CD4-positive, alpha-beta memory T cell (primary cell): ENCODE results near the gene PRSS56. TPM values are rescaled to one million over a fixed set of nuclear protein-coding genes. Genes with fewer than 3 reads are reported as not detected.
A peak's percentile ranks its signal among the peaks of the same experiment; 100 is the strongest.

Experiments used
- CTCF ChIA-PET: fragments of 350-600 bp; sonication (Branson Sonifier 250); formaldehyde crosslinking; loops from one replicate; lab custom pipeline; 2021; ENCODE audit warnings: inconsistent platforms; ENCODE audit not compliant: partially characterized antibody; lab: Charles Lee
- POLR2A ChIA-PET: fragments of 350-600 bp; sonication (Branson Sonifier 250); formaldehyde crosslinking; loops from one replicate; lab custom pipeline; 2021; ENCODE audit not compliant: partially characterized antibody; lab: Charles Lee
- DNase-seq, 5 donors: peaks; one replicate each; pipeline versions ENCODE4 v3.0.0 to v3.0.0-alpha.2; 2020 to 2022; ENCODE audit warnings: mixed read lengths in 1 of 5
- H3K27ac ChIP-seq: one replicate; pipeline ENCODE4 v1.7.0; 2013; ENCODE audit warnings: low read depth, low read length
- H3K27me3 ChIP-seq: 2 replicates; pipeline ENCODE4 v1.7.0; 2013; ENCODE audit warnings: mild to moderate bottlenecking, low read length, moderate library complexity; ENCODE audit not compliant: insufficient read depth
- H3K36me3 ChIP-seq: 2 replicates; pipeline ENCODE4 v1.7.0; 2013; ENCODE audit warnings: mild to moderate bottlenecking, low read length, moderate library complexity; ENCODE audit not compliant: insufficient read depth
- H3K4me1 ChIP-seq: 2 replicates; pipeline ENCODE4 v1.7.0; 2013; ENCODE audit warnings: mild to moderate bottlenecking, low read length, moderate library complexity; ENCODE audit not compliant: insufficient read depth
- H3K4me3 ChIP-seq, 2 donors: one replicate each; pipeline ENCODE4 v1.7.0; 2013; ENCODE audit warnings: low read length in 2 of 2, mild to moderate bottlenecking in 1 of 2
- H3K9me3 ChIP-seq, 2 donors: one replicate each; pipeline ENCODE4 v1.7.0; 2013; ENCODE audit warnings: low read length in 2 of 2, control low read depth in 1 of 2; ENCODE audit not compliant: control insufficient read depth in 1 of 2
- H3K27ac Mint-ChIP-seq, 7 donors: one replicate each; pipeline ENCODE4 v1.8.0; 2020 to 2021; ENCODE audit warnings: mixed read lengths in 7 of 7, mild to moderate bottlenecking in 6 of 7, inconsistent platforms in 3 of 7, moderate library complexity in 3 of 7
- H3K27me3 Mint-ChIP-seq, 2 donors: one replicate each; pipeline ENCODE4 v1.8.0; 2020 to 2021; ENCODE audit warnings: mixed read lengths in 2 of 2
- H3K36me3 Mint-ChIP-seq, 2 donors: one replicate each; pipeline ENCODE4 v1.8.0; 2020 to 2021; ENCODE audit warnings: mixed read lengths in 2 of 2, inconsistent platforms in 1 of 2, mild to moderate bottlenecking in 1 of 2
- H3K4me1 Mint-ChIP-seq, 4 donors: one replicate each; pipeline ENCODE4 v1.8.0; 2020 to 2021; ENCODE audit warnings: mixed read lengths in 4 of 4, mild to moderate bottlenecking in 1 of 4
- H3K4me3 Mint-ChIP-seq, 8 donors: one replicate each; pipeline ENCODE4 v1.8.0; 2020 to 2021; ENCODE audit warnings: mixed read lengths in 8 of 8, mild to moderate bottlenecking in 7 of 8, moderate library complexity in 6 of 8, inconsistent platforms in 3 of 8
- H3K9me3 Mint-ChIP-seq, 8 donors: one replicate each; pipeline ENCODE4 v1.8.0; 2020 to 2021; ENCODE audit warnings: mixed read lengths in 8 of 8, mild to moderate bottlenecking in 5 of 8, inconsistent platforms in 3 of 8, moderate library complexity in 1 of 8
- intact Hi-C: fragments of 100-400 bp; cut with micrococcal nuclease; formaldehyde crosslinking; loops from one replicate; pipeline ENCODE4 v1.15.1; 2023
- polyA plus RNA-seq, 2 donors: library from polyadenylated mRNA; unstranded; fragments of 300-500 nt; fragmentation: Illumina TruSeq; gene quantifications; one replicate each; pipeline ENCODE4 v1.2.3, GENCODE V29; 2021
- total RNA-seq, 2 experiments: library from RNA; stranded (reverse); gene quantifications; one replicate each; pipeline ENCODE4 v1.2.3, GENCODE V29; 2021

PRSS56 gene
- total and polyA plus RNA-seq, 4 experiments from 2014 or later = not detected

DNA sequence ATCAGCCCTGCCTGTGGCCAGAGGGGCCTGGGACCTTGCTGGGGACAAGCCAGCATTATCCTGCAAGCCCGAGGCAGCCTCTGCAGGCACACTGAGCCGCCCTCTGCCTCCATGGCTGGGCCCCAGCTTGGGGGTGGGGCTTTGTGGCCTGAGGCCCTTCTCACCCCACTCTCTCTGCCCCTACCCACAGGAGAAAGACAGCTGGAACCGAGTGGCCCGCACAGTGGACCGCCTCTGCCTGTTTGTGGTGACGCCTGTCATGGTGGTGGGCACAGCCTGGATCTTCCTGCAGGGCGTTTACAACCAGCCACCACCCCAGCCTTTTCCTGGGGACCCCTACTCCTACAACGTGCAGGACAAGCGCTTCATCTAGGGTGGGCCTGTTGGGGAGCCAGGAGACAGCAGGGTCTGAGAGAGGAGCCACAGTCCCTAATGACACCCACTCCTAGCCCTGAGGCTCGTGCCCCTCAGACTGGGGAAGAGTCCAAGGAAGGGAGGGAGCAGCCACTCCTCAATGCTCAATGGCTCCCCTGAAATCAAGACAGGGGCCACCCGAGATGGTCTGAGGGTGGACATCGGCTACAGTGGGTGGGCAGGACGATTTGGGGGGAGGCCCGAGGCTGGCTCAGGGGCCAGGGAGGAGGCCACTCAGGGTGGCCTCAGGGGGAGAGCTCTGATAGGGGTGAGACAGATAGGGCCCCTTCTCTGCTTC is 14.9 kb downstream of the PRSS56 start:
- no peaks in the 10 kb centered on the region for H3K27me3 ChIP-seq
- H3K36me3 ChIP-seq = no peaks in the 10 kb centered on the region
- no peak for DNase-seq
- peaks cover 0 to 3% (median 0%) of the 10 kb centered on the region in 8 donors for H3K9me3 Mint-ChIP-seq
- POLR2A ChIA-PET = no interaction called here
- H3K4me1 Mint-ChIP-seq = peaks cover 0 to 5% (median 2%) of the 10 kb centered on the region in 4 donors
- no peaks in the 10 kb centered on the region for H3K9me3 ChIP-seq
- intact Hi-C loops = no loop called here
- H3K36me3 Mint-ChIP-seq = no peaks in the 10 kb centered on the region
- no peak overlapping the region for H3K27ac ChIP-seq
- H3K27ac Mint-ChIP-seq = no peak overlapping the region
- no peak overlapping the region for H3K4me3 ChIP-seq
- H3K27me3 Mint-ChIP-seq = peaks cover 3 to 27% of the 10 kb centered on the region in 2 donors
- CTCF ChIA-PET = no interaction called here
- no peaks in the 10 kb centered on the region for H3K4me1 ChIP-seq
- H3K4me3 Mint-ChIP-seq = no peak overlapping the region

GRCh38 chr2:232535761-232536530 is 15.8 kb downstream of the PRSS56 start:
- intact Hi-C loops = no loop called here
- Mint-ChIP-seq H3K27me3 (peaks cover 3 to 24% of the 10 kb centered on the region in 2 donors), H3K4me3 (peak overlapping the region in 1 of 8 donors; percentile 3), H3K9me3 (peaks cover 0 to 3% (median 0%) of the 10 kb centered on the region in 8 donors), H3K27ac (no peak overlapping the region), H3K4me1 (peaks cover 0 to 5% (median 2%) of the 10 kb centered on the region in 4 donors), H3K36me3 (no peaks in the 10 kb centered on the region)
- Histone ChIP-seq H3K9me3 (no peaks in the 10 kb centered on the region), H3K4me3 (no peak overlapping the region), H3K27me3 (no peaks in the 10 kb centered on the region), H3K36me3 (no peaks in the 10 kb centered on the region), H3K27ac (no peak overlapping the region), H3K4me1 (no peaks in the 10 kb centered on the region)
- DNase-seq = no peak
- ChIA-PET POLR2A (no interaction called here), CTCF (no interaction called here)

- Mint-ChIP-seq H3K4me1 (peaks cover 0 to 6% (median 2%) of the 10 kb centered on the region in 4 donors), H3K36me3 (no peaks in the 10 kb centered on the region), H3K9me3 (peaks cover 0 to 3% (median 0%) of the 10 kb centered on the region in 8 donors), H3K27me3 (peaks cover 3 to 21% of the 10 kb centered on the region in 2 donors), H3K27ac (no peak overlapping the region), H3K4me3 (no peak overlapping the region)
- Histone ChIP-seq H3K4me1 (no peaks in the 10 kb centered on the region), H3K36me3 (no peaks in the 10 kb centered on the region), H3K4me3 (no peak overlapping the region), H3K27ac (no peak overlapping the region), H3K9me3 (no peaks in the 10 kb centered on the region), H3K27me3 (no peaks in the 10 kb centered on the region)
- DNase-seq = no peak
- CTCF ChIA-PET = no interaction called here
- intact Hi-C loops = no loop called here
- POLR2A ChIA-PET = no interaction called here
These were observed 16.9 kb downstream of the PRSS56 start for GRCh38 chr2:232537079-232537478.

DNA sequence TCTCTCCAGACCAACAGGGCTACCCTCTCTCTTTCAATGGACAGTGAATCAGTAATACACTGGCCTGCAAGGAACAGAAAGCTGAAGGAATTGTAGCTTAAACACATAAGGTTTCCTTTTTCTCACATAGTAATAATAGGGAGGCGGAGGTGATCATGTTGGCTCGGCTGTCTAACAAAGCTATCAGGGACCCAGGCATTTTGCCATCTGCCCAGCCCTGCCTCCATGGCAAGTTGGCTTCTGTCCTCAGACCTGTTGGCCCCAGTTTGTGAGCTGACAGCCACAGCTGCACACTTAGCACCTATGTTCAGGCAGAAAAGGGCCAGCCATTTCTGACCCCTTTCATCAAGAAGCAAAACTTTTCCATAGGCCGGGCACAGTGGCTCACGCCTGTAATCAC is 17.3 kb downstream of the PRSS56 start:
- Mint-ChIP-seq H3K27me3 (peaks cover 3 to 21% of the 10 kb centered on the region in 2 donors), H3K9me3 (peaks cover 0 to 3% (median 0%) of the 10 kb centered on the region in 8 donors), H3K4me3 (no peak overlapping the region), H3K36me3 (no peaks in the 10 kb centered on the region), H3K27ac (peak overlapping the region in 1 of 7 donors; percentile 7), H3K4me1 (peaks cover under 1 to 10% (median 2%) of the 10 kb centered on the region in 4 donors)
- no peak for DNase-seq
- CTCF ChIA-PET = no interaction called here
- no peak overlapping the region for H3K4me3 ChIP-seq
- H3K36me3 ChIP-seq = no peaks in the 10 kb centered on the region
- H3K27me3 ChIP-seq = no peaks in the 10 kb centered on the region
- POLR2A ChIA-PET = no interaction called here
- no peaks in the 10 kb centered on the region for H3K9me3 ChIP-seq
- H3K27ac ChIP-seq = no peak overlapping the region
- H3K4me1 ChIP-seq = no peaks in the 10 kb centered on the region
- intact Hi-C loops = no loop called here

- Histone ChIP-seq H3K27me3 (no peaks in the 10 kb centered on the region), H3K4me3 (no peak overlapping the region), H3K9me3 (no peaks in the 10 kb centered on the region), H3K36me3 (no peaks in the 10 kb centered on the region), H3K4me1 (no peaks in the 10 kb centered on the region), H3K27ac (no peak overlapping the region)
- H3K27ac Mint-ChIP-seq = no peak overlapping the region
- H3K4me1 Mint-ChIP-seq = peaks cover 3 to 19% (median 5%) of the 10 kb centered on the region in 4 donors
- peaks cover 0 to 3% of the 10 kb centered on the region in 2 donors for H3K36me3 Mint-ChIP-seq
- ChIA-PET CTCF (no interaction called here), POLR2A (interaction anchor here (0.6 kb wide), 1 partner anchor 12 kb away, joined by 3 read pairs; no protein-coding TSS in a partner anchor)
- peaks cover 0 to 3% (median 0%) of the 10 kb centered on the region in 8 donors for H3K9me3 Mint-ChIP-seq
- no peak overlapping the region for H3K4me3 Mint-ChIP-seq
- DNase-seq = no peak
- peaks cover 3 to 16% of the 10 kb centered on the region in 2 donors for H3K27me3 Mint-ChIP-seq
- intact Hi-C loops = no loop called here
These were observed 18.5 kb downstream of the PRSS56 start for GRCh38 chr2:232538671-232539070.

DNA sequence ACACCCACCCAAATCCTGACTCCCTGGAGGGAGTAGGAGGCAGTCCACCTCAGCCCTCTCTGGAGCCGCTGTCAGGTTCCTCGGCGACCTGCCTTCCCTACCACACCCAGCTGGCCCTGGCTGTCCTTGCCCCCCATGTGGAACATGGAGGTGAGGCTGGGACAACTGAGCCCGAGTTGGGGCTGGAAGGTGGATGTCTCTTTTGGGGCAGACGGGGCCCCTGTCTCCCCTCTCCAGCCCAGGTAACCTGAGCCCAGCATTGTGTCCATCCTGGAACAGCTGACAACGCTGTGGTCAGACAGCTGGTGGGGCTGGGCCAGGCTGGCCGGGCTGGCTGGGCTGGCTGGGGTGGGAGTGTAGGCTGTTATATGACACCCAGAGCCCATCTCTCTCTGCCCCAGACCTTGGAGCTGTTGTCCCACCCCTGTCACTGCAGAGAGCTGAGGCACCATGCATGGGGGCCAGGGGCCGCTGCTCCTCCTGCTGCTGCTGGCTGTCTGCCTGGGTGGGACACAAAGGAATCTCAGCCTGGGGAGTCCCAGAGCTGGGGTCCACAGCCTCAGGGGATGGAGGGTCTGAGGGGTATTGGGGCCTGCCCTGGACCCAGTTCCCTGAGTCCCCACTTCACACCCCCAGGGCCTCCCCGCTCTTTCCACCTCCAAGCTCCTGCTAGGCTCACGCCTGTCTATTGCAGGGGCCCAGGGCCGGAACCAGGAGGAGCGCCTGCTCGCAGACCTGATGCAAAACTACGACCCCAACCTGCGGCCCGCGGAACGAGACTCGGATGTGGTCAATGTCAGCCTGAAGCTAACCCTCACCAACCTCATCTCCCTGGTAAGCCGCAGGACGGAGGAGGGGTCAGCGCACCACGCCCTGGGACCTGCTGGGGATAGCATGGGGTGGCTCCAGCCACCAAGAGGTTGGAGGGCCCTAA is 19.4 kb downstream of the PRSS56 start, which contains the start of gene CHRNG:
Gene CHRNG, plus strand, starts transcription at position 395 of the 934 bp plus-strand sequence. Its CDS starts 56 bp downstream, at position 451.
- Mint-ChIP-seq H3K4me1 (peaks cover 4 to 25% (median 8%) of the 10 kb centered on the region in 4 donors), H3K4me3 (no peak within 1 kb of the TSS), H3K27ac (peak within 1 kb of the TSS in 1 of 7 donors; percentile 80), H3K9me3 (peaks cover 0 to 3% (median 0%) of the 10 kb centered on the region in 8 donors), H3K27me3 (peaks cover 3 to 16% of the 10 kb centered on the region in 2 donors), H3K36me3 (peaks cover under 1 to 6% of the 10 kb centered on the region in 2 donors)
- no peaks in the 10 kb centered on the region for H3K36me3 ChIP-seq
- H3K9me3 ChIP-seq = no peaks in the 10 kb centered on the region
- ChIA-PET POLR2A (interaction anchor here (0.9 to 1.3 kb wide), 2 partner anchors 9 to 11 kb away, joined by 3 to 4 read pairs; partner anchors contain the start of genes EIF4E2 and TIGD1), CTCF (no interaction called here)
- H3K4me1 ChIP-seq = no peaks in the 10 kb centered on the region
- intact Hi-C loops = no loop called here
- no peak within 1 kb of the TSS for H3K4me3 ChIP-seq
- no peaks in the 10 kb centered on the region for H3K27me3 ChIP-seq
- no peak for DNase-seq
- H3K27ac ChIP-seq = no peak within 1 kb of the TSS
